ENCODE measurements around the gene AMDHD2.
A peak's percentile ranks its signal among the peaks of the same experiment; 100 is the strongest.

The AMDHD2 gene

DNA sequence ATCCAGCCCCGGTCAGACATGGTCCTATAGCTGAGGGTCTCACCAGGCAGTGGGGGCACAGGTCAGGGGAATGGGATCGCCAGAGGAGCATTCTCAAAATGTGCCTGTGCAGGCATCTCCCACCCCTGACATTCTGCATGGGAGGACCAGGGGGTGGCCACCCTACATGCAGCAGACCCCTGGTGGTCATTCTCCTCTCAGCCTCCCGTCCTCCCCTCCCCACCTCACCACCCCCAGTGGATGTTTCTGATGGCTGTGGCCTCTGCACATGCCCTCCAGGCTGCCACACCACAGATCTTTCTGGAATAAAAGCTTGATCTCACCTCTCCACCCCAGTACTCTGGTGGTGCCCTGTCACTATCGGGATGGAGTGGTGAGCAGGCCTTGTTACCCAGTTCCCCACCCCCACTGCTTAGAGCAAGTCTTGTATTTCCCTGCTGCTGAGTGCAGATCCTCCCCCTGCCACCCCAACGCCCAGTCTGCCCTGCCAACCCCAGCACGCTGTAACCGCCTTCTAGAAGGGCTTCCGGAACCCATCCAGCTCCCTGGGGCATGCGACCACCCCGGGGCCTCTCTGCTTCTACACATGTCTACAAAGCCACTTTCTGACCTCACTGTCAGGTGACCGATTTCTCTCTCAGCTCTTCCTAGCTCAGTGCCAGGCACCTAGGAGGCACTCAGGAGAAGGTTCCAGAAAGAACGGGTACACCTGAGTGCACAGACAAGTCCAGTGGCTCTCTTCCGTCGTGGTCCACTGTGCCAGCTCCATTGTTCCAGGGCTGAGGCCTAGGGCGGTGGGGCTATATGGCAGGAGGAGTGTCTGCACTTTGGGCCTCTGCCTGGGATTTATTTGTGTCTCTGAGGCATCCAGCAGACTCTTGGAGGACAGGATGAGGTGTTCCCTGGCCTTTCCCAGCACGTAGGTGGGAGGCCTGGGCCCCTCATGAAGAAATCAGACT is 36.0 kb upstream of the AMDHD2 start:
- no peak for DNase-seq

DNA sequence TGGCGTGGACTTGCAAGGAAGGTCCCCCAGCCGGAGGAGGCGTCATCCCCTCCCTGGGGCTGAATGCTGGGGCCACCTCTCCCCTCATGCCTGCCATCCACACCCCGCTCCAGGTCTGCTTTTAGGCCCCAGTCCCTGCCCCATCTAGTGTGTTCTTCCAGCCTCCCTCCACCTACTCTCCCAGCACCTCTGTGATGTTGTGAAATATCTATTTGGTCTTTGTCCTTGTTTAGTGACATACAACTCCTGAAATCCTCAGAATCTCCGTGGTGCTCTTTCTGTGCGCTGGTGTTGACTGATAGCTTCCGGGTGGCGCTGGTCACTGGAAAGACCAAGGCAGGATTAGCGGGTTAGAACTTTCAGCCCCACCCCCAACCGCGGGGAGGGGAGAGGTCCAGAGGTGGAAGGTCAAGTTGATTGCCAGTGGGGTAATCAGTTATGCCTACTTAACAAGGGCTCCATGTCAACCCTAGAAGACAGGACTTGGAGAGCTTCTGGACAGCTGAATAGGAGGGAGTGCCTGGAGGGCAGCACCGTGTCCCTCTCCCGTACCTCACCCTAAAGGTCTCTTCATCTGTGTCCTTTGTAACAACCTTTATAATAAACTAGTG is 35.2 kb upstream of the AMDHD2 start:
- no peak for DNase-seq

DNA sequence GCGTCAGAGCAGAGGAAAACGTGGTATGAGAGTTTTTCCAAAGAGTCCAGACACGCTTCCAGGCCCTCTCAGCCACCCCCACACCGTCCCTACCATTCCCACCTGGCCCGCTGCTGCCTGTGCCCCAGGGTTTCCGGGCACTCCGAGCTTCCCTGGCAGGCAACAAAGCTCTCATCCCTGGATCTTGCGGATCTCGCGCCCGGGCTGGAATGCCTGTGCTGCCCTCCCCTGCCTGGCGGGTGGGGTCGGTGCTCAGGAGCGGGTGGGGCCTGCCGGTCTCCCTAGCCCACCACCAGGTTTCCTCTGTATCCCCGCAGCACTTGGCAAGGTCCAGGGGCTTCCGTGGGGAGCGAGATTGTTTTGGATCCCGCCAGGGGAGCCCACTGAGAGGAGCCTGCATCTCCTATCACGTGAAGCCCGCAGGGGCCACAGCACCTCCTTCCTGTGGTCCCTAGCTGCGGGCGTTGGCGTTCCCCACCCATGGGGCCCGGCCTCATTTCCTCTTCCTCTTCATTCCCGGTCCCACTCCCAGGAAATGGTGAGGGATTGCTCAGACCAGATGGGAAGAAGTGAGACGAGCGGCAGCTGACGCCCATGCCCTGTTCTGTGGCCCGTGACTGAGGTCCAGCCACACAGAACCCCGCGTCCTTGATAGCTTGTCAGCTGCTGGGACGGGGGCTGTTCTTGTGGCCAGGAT is 34.2 kb upstream of the AMDHD2 start:
- no peak for DNase-seq

DNA sequence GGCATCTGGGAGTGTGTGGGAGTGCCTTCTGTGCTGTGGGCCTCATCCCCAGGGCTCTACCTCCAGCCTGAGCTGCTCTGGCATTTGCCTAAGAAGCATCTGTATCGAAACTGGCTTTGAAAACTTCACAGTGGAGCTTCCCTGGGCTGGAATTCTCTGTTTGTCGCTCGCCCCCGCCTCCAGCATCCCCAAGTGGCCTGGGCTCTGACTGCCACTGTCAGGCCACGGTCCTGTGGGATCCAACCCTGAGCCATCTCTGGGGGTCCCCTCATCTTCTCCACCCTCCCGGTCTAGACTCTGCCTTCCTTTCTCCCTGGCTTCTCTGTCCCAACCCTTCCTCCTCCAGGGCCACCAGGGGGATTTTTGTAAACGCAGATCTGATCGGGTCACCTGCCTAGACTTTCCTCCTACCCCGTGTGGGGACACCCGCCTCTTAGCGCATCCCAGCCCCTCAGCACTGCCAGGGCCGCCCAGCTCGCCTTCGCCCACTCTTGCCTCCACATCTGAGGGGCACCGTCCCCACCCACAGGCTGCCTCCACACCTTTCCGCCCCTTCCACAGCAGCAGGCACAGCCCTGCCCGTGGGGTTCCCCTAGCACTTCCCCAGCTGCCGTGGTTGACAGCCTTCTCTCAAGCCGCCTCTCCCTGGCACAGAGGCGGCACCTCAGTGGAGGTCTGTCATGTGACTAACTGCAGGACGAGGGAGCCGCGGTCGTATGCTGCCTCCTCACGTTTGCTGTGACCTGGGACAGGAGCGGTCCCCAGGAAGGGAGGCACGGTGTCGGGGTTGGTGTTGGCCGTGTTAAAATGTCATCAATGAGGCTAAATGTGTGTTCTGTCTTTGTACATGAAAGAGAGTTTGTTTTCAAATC is 33.3 kb upstream of the AMDHD2 start:
- DNase-seq: peak; percentile 91

DNA sequence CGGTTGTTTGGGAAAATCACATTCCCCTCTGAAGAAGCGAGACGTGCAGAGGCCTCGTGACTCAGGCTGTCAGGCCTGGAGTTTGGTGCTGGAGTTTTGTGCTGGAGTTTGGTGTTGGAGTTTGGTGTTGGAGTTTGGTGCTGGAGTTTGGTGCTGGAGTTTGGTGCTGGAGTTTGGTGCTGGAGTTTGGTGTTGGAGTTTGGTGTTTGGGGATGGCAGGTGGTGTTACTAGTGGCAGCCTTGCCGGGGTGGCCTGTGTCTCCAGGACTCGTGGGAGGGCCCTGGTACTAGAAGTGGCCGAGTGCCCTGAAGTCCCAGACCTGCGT is 32.7 kb upstream of the AMDHD2 start:
- DNase-seq: no peak

DNA sequence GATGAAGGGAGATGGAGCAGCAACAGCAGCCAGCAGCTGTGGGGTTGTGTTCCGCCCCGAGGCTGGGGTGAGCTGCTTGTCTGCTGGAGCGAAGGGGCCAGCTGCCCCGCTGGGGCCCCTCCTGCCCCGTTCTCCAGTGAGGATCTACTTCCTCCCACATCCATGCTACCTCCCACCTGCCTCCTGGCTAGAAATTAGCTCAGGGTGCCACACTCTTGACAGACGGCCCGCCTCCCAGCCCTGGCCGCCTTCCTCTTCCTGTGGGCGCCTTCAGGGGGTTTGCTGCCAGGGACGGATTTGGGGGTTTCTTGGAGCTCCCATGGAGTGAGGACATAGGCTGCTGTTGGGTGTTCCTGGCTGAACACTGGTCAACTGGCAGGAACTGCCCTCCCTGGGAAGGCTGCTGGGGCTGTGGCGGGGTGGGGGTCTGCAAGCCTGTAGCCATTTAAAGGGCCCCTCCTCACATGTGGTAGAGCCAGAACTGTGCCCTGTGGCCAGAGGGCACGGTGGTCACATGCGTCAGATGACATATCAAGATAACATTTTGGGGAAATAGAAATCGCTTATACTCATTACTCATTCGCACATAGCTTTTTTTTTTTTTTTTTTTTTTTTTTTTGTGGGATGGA is 32.2 kb upstream of the AMDHD2 start:
- DNase-seq: peak; percentile 80

DNA sequence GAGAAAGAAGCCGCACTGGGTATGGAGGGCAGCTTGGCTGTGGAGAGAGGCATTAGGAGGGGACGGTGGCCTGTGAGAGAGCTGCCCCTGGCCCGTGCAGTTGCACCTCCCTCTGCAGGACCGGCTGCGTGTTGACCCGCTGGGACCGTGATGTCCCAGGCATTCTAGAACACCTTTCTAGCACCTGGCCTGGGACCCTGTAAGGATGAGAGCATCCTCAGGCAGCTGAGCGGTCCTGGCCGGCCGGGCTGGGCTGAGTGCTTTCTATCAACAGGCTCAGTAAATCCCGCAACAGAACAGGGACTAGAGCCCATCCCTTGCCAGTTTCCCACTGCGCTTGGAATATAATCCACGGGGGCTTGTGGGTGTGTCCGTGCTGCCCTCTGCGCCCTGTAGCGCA is 30.6 kb upstream of the AMDHD2 start:
- no peak for DNase-seq

DNA sequence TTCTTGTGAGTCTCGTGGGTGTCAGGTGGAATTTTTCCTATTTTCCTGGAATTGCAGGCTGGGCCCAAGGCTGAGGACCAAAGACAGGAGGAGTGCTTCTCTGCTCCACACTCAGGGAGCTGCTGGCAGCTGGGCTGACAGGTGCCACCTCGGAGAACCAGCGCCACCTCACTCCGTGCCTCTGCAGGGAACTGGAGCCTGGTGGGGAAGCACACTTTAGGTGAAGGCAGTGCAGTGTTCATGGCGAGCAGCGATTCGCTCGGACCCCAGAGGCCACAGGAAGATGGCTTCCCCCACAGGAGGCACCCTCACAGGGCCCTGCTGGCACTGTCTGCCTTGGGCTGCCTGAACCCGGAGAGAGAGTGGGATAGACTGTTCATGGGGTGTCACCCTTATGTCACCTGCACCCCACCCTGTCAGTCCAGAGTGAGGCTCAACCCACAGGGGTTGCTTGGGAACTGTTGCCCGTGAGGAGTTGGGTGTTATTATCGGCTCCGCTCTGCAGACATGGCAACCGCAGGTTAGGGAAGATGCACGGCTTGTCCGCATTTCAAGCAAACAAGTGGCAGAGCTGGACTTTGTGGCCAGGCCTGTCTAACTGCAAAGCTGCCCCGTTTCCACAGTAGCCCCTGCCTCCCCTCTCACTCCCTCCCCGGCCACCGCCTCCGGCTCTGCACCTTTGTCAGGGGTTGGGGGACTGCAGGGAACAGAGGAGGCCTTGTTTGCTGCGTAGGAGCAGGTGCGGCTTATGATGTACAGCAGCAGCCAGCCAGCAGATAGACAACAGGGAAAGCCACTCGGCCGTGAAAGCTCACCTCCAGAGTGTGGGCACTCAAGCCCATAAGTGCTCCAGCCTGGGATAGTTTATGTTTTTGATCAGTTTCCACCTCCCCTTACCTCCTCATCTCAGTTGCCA is 29.7 kb upstream of the AMDHD2 start:
- no peak for DNase-seq

DNA sequence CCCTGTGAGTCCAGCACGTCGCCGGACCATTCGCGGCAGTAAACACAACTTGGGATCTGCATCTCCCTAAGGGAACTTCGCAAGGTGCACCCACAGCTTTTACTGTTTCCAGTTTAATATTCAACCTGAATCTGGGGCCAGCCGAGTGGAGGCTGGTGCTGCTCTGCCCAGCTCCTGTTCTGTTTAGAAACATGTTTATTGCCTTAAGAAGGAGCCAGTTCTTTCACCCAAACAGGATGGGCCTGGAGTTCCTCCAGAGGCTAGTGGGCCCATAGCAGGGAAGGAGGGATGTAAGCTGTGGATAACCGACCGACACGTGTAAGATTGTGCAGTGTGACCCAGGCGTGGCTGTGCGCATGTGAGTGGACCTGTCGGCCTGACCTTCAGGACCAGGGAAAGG is 27.9 kb upstream of the AMDHD2 start:
- DNase-seq: no peak

DNA sequence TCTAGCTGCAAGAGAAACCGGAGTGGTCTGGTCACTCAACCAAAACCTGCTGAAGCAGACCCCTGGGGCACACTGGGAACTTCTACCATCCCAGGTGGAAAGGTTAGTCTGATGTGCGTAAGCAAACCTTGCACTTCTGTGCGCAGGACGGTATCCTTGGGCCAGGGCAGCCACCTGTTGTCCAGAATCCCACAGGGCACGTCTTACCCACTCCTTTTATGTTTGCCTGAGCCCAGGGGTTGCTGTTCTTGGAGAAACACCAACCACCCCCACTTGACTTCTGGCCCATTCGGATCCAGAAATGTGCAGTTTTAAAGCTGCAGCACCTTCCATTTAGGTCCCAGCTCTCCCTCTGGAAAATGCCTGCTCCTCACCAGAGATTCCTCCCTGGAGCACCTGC is 26.6 kb upstream of the AMDHD2 start:
- DNase-seq: no peak

DNA sequence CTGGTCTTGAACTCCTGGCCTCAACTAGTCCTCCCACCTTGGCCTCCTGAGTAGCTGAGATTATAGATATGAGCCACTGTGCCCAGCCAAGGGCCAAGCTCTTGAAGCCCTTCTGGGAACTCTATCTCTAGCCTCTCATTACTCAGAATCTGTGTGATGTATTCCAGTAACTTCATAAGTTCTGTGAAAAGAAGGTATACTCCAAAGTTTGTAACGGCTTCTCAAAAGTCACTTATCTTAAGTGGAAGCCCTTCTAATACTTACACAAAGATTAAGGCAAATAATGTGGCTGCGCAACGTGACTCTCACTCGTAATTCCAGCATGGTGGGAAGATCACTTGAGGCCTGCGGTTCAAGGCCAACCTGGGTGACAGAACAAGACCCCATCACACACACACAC is 25.6 kb upstream of the AMDHD2 start:
- no peak for DNase-seq

DNA sequence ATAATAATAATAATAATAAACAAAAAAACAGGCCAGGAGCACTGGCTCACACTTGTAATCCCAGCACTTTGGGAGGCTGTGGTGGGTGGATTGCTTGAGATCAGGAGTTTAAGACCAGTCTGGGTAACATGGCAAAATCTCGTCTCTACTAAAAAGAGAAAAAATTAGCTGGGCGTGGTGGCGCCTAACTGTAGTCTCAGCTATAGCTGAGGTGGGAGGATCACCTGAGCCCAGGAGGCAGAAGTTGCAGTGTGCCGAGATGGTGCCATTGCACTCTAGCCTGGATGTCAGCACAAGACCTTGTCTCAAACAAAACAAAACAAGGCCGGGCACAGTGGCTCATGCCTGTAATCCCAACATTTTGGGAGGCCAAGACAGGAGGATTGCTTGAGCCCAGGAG is 25.1 kb upstream of the AMDHD2 start:
- DNase-seq: no peak

DNA sequence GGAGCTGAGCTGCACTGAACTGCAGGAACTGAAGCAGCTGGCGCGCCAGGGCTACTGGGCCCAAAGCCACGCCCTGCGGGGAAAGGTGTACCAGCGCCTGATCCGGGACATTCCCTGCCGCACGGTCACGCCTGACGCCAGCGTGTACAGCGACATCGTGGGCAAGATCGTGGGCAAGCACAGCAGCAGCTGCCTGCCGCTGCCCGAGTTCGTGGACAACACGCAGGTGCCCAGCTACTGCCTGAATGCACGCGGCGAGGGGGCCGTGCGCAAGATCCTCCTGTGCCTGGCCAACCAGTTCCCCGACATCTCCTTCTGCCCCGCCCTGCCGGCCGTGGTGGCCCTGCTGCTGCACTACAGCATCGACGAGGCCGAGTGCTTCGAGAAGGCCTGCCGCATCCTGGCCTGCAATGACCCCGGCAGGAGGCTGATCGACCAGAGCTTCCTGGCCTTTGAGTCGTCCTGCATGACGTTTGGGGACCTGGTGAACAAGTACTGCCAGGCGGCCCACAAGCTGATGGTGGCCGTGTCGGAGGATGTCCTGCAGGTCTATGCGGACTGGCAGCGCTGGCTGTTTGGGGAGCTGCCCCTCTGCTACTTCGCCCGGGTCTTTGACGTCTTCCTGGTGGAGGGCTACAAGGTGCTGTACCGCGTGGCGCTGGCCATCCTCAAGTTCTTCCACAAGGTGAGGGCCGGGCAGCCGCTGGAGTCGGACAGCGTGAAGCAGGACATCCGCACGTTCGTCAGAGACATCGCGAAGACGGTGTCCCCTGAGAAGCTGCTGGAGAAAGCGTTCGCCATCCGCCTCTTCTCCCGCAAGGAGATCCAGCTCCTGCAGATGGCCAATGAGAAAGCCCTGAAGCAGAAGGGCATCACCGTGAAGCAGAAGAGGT is 23.7 kb upstream of the AMDHD2 start:
- no peak for DNase-seq

DNA sequence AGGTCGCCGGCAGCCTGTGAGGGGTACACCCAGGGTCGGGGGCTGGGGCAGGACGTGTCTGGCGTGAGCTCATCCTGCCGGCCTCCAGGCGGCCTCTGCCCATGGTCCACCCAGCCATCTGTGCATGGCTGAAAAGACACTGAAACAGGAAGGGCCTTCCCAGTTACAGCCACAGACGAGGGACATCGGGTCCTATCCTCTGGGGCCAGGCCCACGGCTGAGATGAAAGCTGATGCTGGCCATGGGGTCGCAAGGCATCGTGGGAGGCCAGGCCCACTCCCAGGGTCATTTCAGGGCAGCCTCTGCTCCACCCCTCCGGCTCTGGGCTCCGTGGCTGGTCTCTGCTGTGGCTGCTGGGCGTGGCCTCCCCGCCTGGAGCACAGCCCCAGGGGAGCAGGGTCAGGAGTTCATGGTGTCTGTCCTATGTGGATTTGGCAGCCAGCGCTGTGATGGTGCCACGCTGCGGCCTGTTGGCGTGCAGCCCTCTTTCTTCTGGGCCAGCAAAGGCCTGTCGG is 23.0 kb upstream of the AMDHD2 start:
- DNase-seq: no peak

DNA sequence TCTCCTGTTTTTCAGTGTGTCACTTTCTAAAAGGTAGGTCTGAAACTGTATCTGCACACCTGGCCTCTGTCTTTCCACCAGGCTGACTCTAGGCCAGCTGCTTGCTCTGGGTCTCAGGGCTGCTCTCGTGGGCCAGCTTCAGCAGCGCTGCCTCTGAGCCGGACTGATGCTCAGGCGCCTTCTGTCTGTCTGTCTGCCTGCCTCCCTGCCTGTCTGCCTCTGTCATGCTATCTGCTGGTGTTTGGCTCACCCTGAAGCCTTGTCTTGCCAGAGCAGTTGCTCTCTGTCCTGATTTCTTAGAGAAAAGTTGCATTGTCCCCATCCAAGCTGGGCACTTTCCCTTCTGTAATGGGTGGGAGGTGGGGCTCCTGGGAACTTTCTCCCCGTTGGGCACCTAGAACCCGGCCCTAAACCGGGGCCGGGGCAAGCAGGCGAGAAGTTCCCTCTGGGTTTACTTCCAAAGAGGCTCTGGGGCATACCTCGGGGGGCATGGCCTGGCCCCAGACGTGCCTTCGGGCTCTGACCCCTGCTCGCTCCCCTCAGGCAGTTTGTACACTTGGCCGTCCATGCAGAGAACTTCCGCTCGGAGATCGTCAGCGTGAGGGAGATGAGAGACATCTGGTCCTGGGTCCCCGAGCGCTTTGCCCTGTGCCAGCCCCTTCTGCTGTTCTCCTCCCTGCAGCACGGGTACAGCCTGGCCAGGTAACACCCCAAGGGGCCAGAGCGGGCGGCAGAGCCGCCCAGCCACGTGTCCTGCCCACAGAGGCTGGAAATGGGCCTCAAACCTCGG is 22.3 kb upstream of the AMDHD2 start:
- DNase-seq: no peak

DNA sequence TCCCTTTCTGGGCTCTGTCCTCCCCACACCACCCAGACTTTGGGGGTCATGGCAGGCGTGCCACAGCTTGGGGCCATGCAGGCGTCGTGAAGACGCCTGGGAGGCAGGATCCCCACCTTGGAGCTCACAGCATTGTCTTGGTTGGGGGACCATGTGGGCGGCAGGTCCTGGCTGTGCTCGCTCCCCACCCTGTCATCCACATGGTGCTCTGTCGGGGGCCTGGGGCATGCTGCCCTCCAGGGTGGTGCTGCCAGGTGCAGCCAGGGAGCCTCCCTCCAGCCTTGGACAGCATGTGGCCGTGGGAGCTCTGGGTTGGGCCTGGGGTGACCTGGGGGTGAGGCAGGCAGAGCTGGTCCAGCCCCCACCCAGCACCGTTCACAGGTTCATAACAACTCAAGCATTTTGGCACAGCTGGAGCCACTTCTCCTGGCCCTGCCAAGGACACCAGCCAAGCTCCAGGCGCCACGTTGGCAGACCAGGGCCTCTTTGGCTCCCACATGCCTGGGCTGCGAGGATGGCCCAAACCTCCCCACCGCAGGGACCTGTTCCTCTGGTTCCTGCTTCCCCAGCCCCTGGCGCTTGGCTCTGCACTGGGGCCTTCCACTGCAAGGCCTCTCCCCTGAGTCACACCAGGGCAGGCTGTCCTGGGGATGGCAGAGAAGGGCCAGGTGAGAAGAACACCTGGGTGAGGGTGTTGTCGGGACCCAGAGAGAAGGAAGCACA is 21.5 kb upstream of the AMDHD2 start:
- DNase-seq: no peak

DNA sequence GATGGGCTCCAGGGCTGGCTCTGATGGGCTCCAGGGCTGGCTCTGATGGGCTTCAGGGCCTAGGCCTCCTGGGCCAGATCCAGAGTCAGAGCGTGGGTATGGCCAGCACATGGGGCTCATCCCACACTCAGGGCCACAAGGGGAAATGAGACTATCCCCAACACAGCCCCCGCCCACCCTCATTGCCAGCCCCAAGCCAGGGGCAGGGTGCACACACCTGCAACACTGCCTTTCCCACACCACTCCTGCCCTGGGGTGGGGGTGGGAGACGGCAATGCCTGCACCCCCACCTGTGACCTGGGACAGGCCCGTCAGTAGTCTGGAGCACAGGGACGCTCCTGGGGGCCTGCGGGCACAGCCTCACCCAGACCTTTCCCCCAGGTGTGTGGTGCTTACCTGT is 20.7 kb upstream of the AMDHD2 start:
- DNase-seq: no peak

DNA sequence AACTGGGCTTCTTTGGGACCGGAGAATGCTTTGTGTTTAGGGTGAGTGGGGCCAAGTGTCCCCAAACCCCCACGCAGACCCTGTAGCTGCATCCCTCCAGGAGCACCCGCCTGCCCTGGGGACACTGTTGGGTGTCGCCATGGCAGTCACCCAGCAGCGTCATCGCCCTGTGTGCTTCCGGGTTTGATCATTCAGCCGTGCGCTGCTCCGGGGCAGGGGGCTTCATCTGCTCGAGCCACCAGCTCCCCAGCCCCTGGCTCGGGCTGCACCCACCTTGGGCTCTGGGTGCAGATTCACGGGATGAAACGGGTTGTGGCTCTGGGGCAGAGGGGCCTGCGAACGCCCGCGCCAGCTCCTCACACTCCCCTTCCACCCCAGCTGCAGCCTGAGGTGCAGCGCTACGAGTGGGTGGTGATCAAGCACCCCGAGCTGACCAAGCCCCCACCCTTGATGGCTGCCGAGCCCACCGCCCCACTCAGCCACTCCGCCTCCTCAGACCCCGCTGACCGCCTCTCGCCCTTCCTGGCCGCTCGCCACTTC is 20.2 kb upstream of the AMDHD2 start:
- no peak for DNase-seq

All from hematopoietic multipotent progenitor cell treated with erythropoietin and hydrocortisone succinate and interleukin-3 and kit ligand, for 6 days (in vitro differentiated cells).